Natural killer cell treated with Interleukin-12 subunit alpha and Interleukin-12 subunit beta and Interleukin-15 and Interleukin-18, amount 100 ng/mL, for 72 hours (primary cell): ENCODE results near the gene OR51T1. TPM values are rescaled to one million over a fixed set of nuclear protein-coding genes. Genes with fewer than 3 reads are reported as not detected.
"Not testable (repeated sequence)": the region's sequence is repeated elsewhere in the genome, so short reads cannot be mapped to it uniquely, and the experiment has no call there.

ENCODE experiments used
- ATAC-seq, 2 donors: fragments of 150-1000 bp; cut with Tn5 transposase in 1 of 2; sonication (Bioruptor Pico), chemical (Tn5 transposase) in 1 of 2; 2 replicates each; pipeline ENCODE4 v1.10.0; 2021
- DNase-seq: peaks from one replicate; pipeline ENCODE4 v3.0.0; 2022; ENCODE audit warnings: low spot score
- H3K27ac Mint-ChIP-seq, 2 donors: 1 replicate in 1 of 2; 2 replicates in 1 of 2; pipeline ENCODE4 v1.8.0; 2022; ENCODE audit warnings: mixed read lengths in 2 of 2, mild to moderate bottlenecking in 1 of 2, moderate library complexity in 1 of 2
- H3K27me3 Mint-ChIP-seq, 2 donors: 1 replicate in 1 of 2; 2 replicates in 1 of 2; pipeline ENCODE4 v1.8.0; 2022; ENCODE audit warnings: mixed read lengths in 2 of 2
- H3K36me3 Mint-ChIP-seq: one replicate; pipeline ENCODE4 v1.8.0; 2022; ENCODE audit warnings: mixed read lengths
- H3K4me1 Mint-ChIP-seq, 2 donors: 1 replicate in 1 of 2; 2 replicates in 1 of 2; pipeline ENCODE4 v1.8.0; 2022; ENCODE audit warnings: low read depth in 2 of 2, mixed read lengths in 2 of 2, mild to moderate bottlenecking in 1 of 2
- H3K4me3 Mint-ChIP-seq: one replicate; pipeline ENCODE4 v1.8.0; 2022; ENCODE audit warnings: mixed read lengths
- H3K9me3 Mint-ChIP-seq: 2 replicates; pipeline ENCODE4 v1.8.0; 2022; ENCODE audit warnings: mixed read lengths
- total RNA-seq, 2 donors: library from RNA; stranded (reverse); gene quantifications; one replicate each; pipeline ENCODE4 v1.2.3, GENCODE V29; 2022

Gene OR51T1, protein sequence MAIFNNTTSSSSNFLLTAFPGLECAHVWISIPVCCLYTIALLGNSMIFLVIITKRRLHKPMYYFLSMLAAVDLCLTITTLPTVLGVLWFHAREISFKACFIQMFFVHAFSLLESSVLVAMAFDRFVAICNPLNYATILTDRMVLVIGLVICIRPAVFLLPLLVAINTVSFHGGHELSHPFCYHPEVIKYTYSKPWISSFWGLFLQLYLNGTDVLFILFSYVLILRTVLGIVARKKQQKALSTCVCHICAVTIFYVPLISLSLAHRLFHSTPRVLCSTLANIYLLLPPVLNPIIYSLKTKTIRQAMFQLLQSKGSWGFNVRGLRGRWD
- not detected for total RNA-seq

DNA sequence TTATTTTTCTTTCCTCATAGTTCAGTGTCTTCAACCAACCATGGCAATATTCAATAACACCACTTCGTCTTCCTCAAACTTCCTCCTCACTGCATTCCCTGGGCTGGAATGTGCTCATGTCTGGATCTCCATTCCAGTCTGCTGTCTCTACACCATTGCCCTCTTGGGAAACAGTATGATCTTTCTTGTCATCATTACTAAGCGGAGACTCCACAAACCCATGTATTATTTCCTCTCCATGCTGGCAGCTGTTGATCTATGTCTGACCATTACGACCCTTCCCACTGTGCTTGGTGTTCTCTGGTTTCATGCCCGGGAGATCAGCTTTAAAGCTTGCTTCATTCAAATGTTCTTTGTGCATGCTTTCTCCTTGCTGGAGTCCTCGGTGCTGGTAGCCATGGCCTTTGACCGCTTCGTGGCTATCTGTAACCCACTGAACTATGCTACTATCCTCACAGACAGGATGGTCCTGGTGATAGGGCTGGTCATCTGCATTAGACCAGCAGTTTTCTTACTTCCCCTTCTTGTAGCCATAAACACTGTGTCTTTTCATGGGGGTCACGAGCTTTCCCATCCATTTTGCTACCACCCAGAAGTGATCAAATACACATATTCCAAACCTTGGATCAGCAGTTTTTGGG, at the start of gene OR51T1:
TSS of gene OR51T1 (plus strand) at position 41 of the 641 bp plus-strand sequence. CDS start at position 41, 0 bp downstream.
- Mint-ChIP-seq H3K9me3 (peaks cover 3% of the 10 kb centered on the region), H3K36me3 (no peaks in the 10 kb centered on the region), H3K4me1 (no peaks in the 10 kb centered on the region), H3K27me3 (peaks cover 0 to 6% of the 10 kb centered on the region in 2 donors), H3K4me3 (no peak within 1 kb of the TSS), H3K27ac (no peak within 1 kb of the TSS)
- no peak for ATAC-seq
- DNase-seq, result no peak

DNA sequence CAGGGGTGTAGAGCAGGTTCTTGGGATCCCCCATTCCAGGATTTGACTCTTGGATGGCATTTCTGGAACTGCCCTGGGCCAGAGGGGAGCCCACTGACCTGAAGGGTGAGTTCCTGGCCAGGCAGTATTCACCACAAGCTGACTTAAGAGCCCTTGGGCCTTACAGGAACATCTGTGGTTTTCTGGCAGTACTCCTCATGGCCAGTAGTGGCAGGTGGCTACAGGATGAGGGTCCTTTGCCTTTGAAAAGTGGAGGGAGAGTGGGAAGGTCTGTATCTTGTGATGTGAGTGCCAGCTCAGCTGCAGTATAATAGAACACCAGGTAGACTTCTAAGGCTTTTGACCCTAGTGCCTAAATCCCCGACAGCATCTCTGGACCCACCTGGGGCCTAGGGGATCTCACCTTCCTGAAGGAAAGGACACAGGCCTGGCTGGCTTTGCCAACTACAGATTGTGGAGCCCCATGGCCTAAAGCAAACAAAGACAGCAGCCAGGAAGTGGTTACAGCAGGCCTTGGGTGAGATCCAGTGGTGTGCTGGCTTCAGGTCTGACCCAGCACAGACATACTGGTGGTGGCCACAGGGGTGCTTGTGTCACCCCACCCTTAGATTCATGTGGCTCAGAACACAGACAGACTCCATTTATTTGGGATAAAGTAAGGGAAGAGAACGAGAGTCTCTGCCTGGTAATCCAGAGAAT, 41.7 kb upstream of the OR51T1 start:
- no peak overlapping the region for H3K4me3 Mint-ChIP-seq
- ATAC-seq (peak in 1 of 2 donors; percentile 50), DNase-seq (no peak)
- H3K9me3 Mint-ChIP-seq, result peaks cover 2% of the 10 kb centered on the region
- H3K27me3 Mint-ChIP-seq, result peaks cover 5 to 8% of the 10 kb centered on the region in 2 donors
- peaks cover 0 to 8% of the 10 kb centered on the region in 2 donors for H3K4me1 Mint-ChIP-seq
- no peak overlapping the region for H3K27ac Mint-ChIP-seq
- no peaks in the 10 kb centered on the region for H3K36me3 Mint-ChIP-seq

DNA sequence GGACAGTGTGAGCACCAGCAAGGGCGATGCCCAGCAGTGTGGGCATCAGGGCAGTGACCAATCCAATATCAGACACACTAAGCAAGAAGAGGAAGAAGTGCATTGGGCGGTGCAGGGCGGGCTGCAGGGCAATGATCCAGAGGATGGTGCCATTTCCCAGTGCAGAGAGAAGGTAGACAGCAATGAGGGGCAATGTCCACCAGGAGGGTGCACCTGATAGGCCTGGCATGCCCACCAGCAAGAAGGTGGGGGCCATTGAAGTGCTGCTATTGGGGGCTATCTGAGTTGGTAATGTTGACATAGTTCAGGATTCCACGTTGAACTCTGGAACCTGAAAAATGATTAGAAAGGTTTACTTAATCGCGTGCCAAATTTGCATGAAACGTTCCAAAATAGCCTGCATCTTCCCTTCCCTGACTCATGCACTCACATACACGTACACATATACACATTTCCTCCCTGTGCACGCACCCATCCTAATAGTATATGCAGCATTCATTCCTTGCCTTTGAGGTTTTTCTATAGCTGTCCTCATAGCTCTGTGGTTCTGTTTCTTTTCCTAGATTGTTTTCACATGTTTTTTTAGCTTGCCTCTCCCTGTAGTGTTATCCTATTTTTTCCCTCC, 32.7 kb upstream of the OR51T1 start, which contains the start of gene OR51S1:
TSS of gene OR51S1 (minus strand) at position 301 of the 625 bp plus-strand sequence. CDS start at position 301, 0 bp downstream.
- DNase-seq (no peak), ATAC-seq (peak in 1 of 2 donors; percentile 43)

DNA sequence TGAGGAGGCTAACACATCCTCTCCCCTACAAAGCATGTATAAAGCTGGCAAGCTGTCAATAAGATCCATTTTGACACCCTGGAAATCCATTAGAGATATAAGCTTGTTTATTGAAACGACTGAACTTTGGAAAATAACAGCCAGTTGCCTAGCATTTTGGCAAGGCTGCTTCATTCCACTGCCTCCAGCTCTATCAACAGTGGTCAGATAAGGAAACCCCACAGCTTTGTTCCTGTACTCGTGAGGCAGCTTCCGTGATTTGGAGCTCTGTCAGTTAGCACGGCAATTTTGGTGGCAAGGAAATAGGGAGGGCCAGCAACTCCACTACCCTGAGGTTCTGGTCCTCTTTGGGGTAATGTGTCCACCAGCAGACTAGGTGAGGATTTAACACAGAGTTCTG, 30.7 kb upstream of the OR51T1 start:
- no peaks in the 10 kb centered on the region for H3K4me1 Mint-ChIP-seq
- DNase-seq (no peak), ATAC-seq (no peak)
- peaks cover 3% of the 10 kb centered on the region for H3K9me3 Mint-ChIP-seq
- H3K4me3 Mint-ChIP-seq, result no peak overlapping the region
- H3K27ac Mint-ChIP-seq, result no peak overlapping the region
- H3K36me3 Mint-ChIP-seq, result no peaks in the 10 kb centered on the region
- peaks cover 13 to 15% of the 10 kb centered on the region in 2 donors for H3K27me3 Mint-ChIP-seq

More for the DNA sequence above, 32.7 kb upstream of the OR51T1 start, which contains the start of gene OR51S1:
- no peak within 1 kb of the TSS for H3K27ac Mint-ChIP-seq
- H3K36me3 Mint-ChIP-seq, result no peaks in the 10 kb centered on the region
- no peak within 1 kb of the TSS for H3K4me3 Mint-ChIP-seq
- peaks cover 4% of the 10 kb centered on the region for H3K9me3 Mint-ChIP-seq
- H3K4me1 Mint-ChIP-seq, result no peaks in the 10 kb centered on the region
- H3K27me3 Mint-ChIP-seq, result peaks cover 14 to 19% of the 10 kb centered on the region in 2 donors

DNA sequence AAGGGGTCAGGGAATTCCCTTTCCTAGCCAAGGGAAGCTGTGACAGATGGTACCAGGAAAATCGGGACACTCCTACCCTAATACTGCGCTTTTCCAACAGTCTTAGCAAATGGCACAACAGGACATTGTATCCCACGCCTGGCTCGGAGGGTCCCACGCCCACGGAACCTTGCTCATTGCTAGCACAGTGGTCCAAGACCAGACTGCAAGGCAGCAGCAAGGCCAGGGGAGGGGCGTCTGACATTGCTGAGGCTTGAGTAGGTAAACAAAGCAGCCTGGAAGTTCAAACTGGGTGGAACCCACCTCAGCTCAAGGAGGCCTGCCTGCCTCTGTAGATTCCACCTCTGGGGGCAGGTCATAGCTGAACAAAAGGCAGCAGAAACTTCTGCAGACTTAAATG, 27.4 kb upstream of the OR51T1 start:
- H3K4me3 Mint-ChIP-seq, ATAC-seq, H3K36me3 Mint-ChIP-seq, DNase-seq, H3K27ac Mint-ChIP-seq, H3K9me3 Mint-ChIP-seq, H3K27me3 Mint-ChIP-seq, H3K4me1 Mint-ChIP-seq: not testable (repeated sequence)

DNA sequence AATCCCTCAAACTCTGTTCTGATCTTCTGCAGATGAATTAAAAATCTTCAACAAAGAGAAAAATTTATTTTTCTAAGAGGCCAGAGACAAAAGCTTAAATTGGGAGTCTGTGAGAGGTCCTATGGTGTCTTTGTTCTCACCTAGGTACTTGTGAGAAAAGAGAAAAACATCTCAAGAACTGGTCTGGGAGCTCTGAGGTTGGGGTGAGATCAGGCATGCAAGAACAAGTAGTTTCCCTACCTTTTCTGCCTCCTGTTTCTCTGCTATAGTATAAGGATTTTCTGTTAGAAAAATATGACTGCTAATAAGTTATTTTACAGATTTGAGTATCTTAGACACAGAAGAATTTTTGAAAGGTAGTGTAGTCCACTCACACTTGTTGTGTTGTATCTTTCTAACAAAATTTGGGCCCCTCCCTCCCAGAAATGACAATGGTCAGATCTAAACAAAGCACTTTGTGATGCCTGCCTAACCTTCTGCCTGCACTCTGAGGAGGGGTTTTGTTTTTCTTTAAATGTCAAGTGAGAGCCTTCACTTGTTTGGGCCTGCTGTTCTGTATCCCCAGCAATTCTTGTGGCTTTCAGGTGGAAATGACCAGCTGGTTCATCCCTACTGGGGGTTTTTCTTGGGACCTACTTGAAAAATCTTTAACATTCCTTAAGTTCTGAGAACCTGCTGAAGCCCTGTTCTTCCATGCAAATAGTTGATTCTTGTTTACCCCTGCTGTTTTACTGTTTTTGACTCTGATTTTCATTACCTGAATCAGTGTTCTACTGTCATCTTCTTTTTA, 19.1 kb upstream of the OR51T1 start:
- no peak for DNase-seq
- Mint-ChIP-seq H3K27me3 (peaks cover 0 to 8% of the 10 kb centered on the region in 2 donors), H3K36me3 (no peaks in the 10 kb centered on the region), H3K27ac (no peak overlapping the region), H3K4me1 (no peaks in the 10 kb centered on the region), H3K4me3 (no peak overlapping the region), H3K9me3 (peaks cover 3% of the 10 kb centered on the region)
- no peak for ATAC-seq

DNA sequence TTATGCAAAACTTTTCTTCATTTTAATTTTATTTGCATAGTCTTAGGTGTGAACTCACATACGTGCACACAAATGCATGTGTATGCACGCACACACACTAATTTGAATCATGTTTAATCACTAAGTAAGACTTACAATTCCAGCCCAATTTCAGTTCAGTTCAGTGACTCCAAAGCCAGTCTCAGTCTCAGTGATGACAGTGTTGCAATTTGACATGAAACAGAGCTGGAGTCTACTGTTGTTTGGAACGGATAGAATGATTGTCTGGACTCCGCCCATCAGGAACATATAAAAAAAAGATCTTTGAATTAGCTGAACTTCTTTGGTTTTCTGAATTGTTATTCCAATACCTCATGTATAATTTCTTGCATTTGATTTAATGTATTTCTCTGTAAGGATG, 17.8 kb upstream of the OR51T1 start:
- no peak for ATAC-seq
- Mint-ChIP-seq H3K4me3 (no peak overlapping the region), H3K27ac (no peak overlapping the region), H3K36me3 (no peaks in the 10 kb centered on the region), H3K4me1 (no peaks in the 10 kb centered on the region), H3K9me3 (peaks cover 3% of the 10 kb centered on the region), H3K27me3 (peaks cover 0 to 8% of the 10 kb centered on the region in 2 donors)
- DNase-seq, result no peak

DNA sequence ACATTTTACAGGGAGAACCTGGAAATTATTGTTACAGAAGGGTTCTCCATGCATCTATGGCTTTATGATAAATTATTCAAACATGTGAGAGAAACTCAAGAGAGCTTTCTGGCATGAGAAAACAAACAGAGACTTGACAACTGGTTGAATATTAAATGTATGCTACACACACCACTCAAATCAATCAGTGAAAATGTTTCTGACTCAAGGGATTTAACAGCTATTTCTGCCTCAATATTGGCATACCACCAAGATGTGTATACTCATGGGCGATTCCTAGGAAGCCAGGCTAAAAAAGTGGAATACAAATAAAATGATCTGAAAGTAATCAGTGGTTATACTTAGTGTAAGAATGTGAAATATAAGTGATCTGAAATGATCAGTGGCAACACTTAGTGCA, 15.8 kb upstream of the OR51T1 start:
- H3K36me3 Mint-ChIP-seq, result no peaks in the 10 kb centered on the region
- no peaks in the 10 kb centered on the region for H3K4me1 Mint-ChIP-seq
- no peak overlapping the region for H3K27ac Mint-ChIP-seq
- peaks cover 3% of the 10 kb centered on the region for H3K9me3 Mint-ChIP-seq
- DNase-seq (no peak), ATAC-seq (no peak)
- no peak overlapping the region for H3K4me3 Mint-ChIP-seq
- H3K27me3 Mint-ChIP-seq, result no peaks in the 10 kb centered on the region

DNA sequence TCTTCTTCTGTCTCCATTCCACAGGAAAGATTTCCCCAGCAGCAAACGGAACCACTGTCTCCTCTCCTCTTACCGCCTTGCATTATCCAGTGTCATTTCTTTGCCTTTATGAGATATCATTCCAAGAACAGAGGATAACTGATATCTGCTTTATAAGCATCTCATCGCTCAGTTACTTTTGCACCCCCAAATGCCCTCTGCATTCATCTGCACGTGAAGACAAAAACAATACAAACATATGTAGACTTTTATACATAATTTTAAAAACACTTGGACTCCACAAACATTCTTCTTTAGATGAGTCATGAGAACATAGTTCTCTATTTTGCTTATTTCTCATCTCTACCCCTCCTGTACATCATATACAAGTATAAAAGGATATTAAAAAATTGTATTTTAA, 512 bp upstream of the OR51T1 start:
- no peak for DNase-seq
- no peaks in the 10 kb centered on the region for H3K36me3 Mint-ChIP-seq

DNA sequence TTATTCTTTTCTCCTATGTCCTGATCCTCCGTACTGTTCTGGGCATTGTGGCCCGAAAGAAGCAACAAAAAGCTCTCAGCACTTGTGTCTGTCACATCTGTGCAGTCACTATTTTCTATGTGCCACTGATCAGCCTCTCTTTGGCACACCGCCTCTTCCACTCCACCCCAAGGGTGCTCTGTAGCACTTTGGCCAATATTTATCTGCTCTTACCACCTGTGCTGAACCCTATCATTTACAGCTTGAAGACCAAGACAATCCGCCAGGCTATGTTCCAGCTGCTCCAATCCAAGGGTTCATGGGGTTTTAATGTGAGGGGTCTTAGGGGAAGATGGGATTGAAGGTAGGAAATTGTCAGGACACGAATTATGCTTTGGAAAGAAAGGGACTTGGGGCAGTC, 843 bp downstream of the OR51T1 start:
- ATAC-seq (no peak), DNase-seq (no peak)
- Mint-ChIP-seq H3K9me3 (no peaks in the 10 kb centered on the region), H3K4me1 (no peaks in the 10 kb centered on the region), H3K4me3 (no peak overlapping the region), H3K27me3 (peaks cover 0 to 6% of the 10 kb centered on the region in 2 donors), H3K36me3 (no peaks in the 10 kb centered on the region), H3K27ac (no peak overlapping the region)

More for the DNA sequence above, 512 bp upstream of the OR51T1 start:
- H3K9me3 Mint-ChIP-seq, result peaks cover 8% of the 10 kb centered on the region
- no peak overlapping the region for H3K4me3 Mint-ChIP-seq
- ATAC-seq, result no peak
- peaks cover 0 to 6% of the 10 kb centered on the region in 2 donors for H3K27me3 Mint-ChIP-seq
- H3K27ac Mint-ChIP-seq, result no peak overlapping the region
- no peaks in the 10 kb centered on the region for H3K4me1 Mint-ChIP-seq

DNA sequence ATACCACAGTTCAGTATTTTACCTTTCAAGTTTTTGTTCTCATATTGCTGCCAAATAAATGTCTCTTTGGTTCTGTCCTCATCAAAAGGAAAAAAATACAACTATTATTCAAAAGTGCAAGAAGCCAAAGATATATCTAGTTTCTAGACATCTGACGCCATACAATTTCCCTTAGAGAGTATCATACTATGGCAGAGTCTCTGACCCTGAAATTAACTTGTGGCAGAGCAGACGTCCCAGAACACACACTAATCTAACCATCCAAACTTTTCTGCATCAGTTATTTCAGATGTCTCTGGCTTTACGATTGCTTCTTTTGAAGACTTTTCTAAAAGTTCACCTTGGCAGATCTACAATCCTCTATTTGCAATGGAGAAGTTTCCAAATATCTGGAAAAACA, 2.7 kb downstream of the OR51T1 start:
- Mint-ChIP-seq H3K4me3 (no peak overlapping the region), H3K4me1 (no peaks in the 10 kb centered on the region), H3K27me3 (peaks cover 0 to 6% of the 10 kb centered on the region in 2 donors), H3K27ac (no peak overlapping the region), H3K36me3 (no peaks in the 10 kb centered on the region), H3K9me3 (no peaks in the 10 kb centered on the region)
- DNase-seq, result no peak
- no peak for ATAC-seq

DNA sequence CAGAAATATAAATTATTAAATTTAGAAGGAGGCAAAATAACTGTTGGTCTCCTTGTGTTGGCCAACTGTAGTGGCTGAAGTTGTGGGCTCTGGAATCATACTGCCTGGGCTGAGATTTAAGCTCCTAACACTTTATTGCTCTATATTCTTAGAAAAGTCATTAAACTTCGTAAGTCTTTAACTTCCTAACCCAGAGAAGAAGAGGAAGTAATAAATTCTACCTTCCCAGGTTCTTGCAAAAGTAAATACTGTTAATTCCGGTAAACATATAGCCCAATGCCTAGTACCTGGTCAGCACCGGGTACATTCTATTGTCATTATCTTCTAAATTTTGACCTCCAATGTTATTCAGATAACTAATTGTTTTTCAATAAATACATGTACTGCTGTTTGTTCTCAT, 4.5 kb downstream of the OR51T1 start:
- Mint-ChIP-seq H3K4me3 (no peak overlapping the region), H3K27me3 (peaks cover 0 to 3% of the 10 kb centered on the region in 2 donors), H3K4me1 (no peaks in the 10 kb centered on the region), H3K36me3 (no peaks in the 10 kb centered on the region), H3K9me3 (peaks cover 4% of the 10 kb centered on the region), H3K27ac (no peak overlapping the region)
- no peak for DNase-seq
- ATAC-seq, result no peak

DNA sequence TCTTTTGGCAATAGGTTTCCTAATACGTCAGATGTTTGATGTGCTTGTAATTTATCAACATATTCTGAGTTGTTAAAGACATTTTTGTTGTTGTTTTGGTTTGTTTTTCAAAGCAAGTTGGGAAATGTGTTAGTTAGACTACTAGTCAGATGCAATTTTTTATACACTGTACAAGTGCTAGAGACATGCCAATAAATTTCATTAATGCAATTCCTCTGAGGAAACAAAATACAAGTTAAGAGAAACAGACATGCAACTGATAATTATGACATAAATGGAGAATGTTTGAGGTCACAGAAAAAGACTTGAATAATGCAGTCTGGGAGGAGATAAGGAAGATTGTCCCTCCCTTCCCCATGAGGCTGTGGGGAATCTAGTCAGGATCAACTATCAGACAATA, 5.9 kb downstream of the OR51T1 start:
- no peaks in the 10 kb centered on the region for H3K4me1 Mint-ChIP-seq
- ATAC-seq (no peak), DNase-seq (no peak)
- H3K4me3 Mint-ChIP-seq, result no peak overlapping the region
- H3K27ac Mint-ChIP-seq, result no peak overlapping the region
- H3K36me3 Mint-ChIP-seq, result no peaks in the 10 kb centered on the region
- no peaks in the 10 kb centered on the region for H3K27me3 Mint-ChIP-seq
- H3K9me3 Mint-ChIP-seq, result peaks cover 4% of the 10 kb centered on the region
